K562 (cell line): ENCODE results near the gene TSSK2. TPM values are rescaled to one million over a fixed set of nuclear protein-coding genes. Genes with fewer than 3 reads are reported as not detected.

Source experiments
- CBX8 ChIP-seq: fragments of 200-600 bp; sonication (generic); IDR thresholded peaks from 2 replicates; pipeline ENCODE4 v1.6.1; 2012; ENCODE audit warnings: borderline replicate concordance, mixed run types, low read depth, mild to moderate bottlenecking, moderate library complexity, mixed read lengths, low read length, control low read depth, inconsistent platforms; ENCODE audit not compliant: poor library complexity, severe bottlenecking; ENCODE audit errors: extremely low read depth
- CHCHD3 ChIP-seq: fragments of 250-450 bp; sonication (Bioruptor Pico); IDR thresholded peaks from 2 replicates; pipeline ENCODE4 v2.1.2; 2022; ENCODE audit warnings: mild to moderate bottlenecking
- DPF2 ChIP-seq: fragments of 450-650 bp; IDR thresholded peaks from 2 replicates; pipeline ENCODE4 v1.6.1; 2016
- FOXJ3 ChIP-seq: sonication (generic); formaldehyde crosslinking; IDR thresholded peaks from 2 replicates; pipeline ENCODE4 v1.4.0; 2020; ENCODE audit warnings: mild to moderate bottlenecking, missing genetic modification reagents
- HDAC1 ChIP-seq, 2 experiments: fragments of 450-650 bp; IDR thresholded peaks; 2 replicates each; pipeline ENCODE4 v1.6.1; 2016 to 2017; ENCODE audit warnings: inconsistent platforms in 1 of 2, mild to moderate bottlenecking in 1 of 2, moderate library complexity in 1 of 2
- HDAC2 ChIP-seq: fragments of 450-650 bp; IDR thresholded peaks from 2 replicates; pipeline ENCODE4 v1.6.1; 2016; ENCODE audit warnings: mild to moderate bottlenecking
- KDM2B ChIP-seq: fragments of 250-450 bp; sonication (Bioruptor Pico); IDR thresholded peaks from 2 replicates; pipeline ENCODE4 v1.8.0; 2021; ENCODE audit warnings: mild to moderate bottlenecking, moderate library complexity
- LEF1 ChIP-seq: fragments of 450-650 bp; IDR thresholded peaks from 2 replicates; pipeline ENCODE4 v1.6.1; 2016; ENCODE audit warnings: mild to moderate bottlenecking
- MAX ChIP-seq: sonication (generic); formaldehyde crosslinking; IDR thresholded peaks from 2 replicates; pipeline ENCODE4 v1.9.0; 2022; ENCODE audit warnings: mild to moderate bottlenecking, missing genetic modification reagents
- NEUROD1 ChIP-seq: fragments of 150-350 bp; IDR thresholded peaks from 2 replicates; pipeline ENCODE4 v1.6.1; 2014; ENCODE audit warnings: borderline replicate concordance, low read length, low read depth; ENCODE audit not compliant: partially characterized antibody
- NKRF ChIP-seq: fragments of 450-650 bp; IDR thresholded peaks from 2 replicates; pipeline ENCODE4 v1.6.1; 2016; ENCODE audit warnings: borderline replicate concordance
- PRDM10 ChIP-seq: fragments of 450-650 bp; IDR thresholded peaks from 2 replicates; pipeline ENCODE4 v1.6.1; 2018; ENCODE audit not compliant: partially characterized antibody
- RFX1 ChIP-seq: fragments of 450-650 bp; IDR thresholded peaks from 2 replicates; pipeline ENCODE4 v1.6.1; 2016; ENCODE audit warnings: mild to moderate bottlenecking, moderate library complexity
- SMARCA5 ChIP-seq: fragments of 450-650 bp; IDR thresholded peaks from 2 replicates; pipeline ENCODE4 v1.6.1; 2016
- SREBF1 ChIP-seq: fragments of 150-350 bp; IDR thresholded peaks from 2 replicates; pipeline ENCODE4 v1.6.1; 2014; ENCODE audit warnings: antibody characterized with exemption, low read depth, low read length, borderline replicate concordance
- ZNF518B ChIP-seq: fragments of 250-450 bp; sonication (Bioruptor Pico); IDR thresholded peaks from 2 replicates; pipeline ENCODE4 v1.5.0; 2021; ENCODE audit warnings: mild to moderate bottlenecking, moderate library complexity
- ZNF583 ChIP-seq: fragments of 250-450 bp; sonication (Bioruptor Pico); IDR thresholded peaks from 2 replicates; pipeline ENCODE4 v1.4.0; 2020
- ZNF699 ChIP-seq: fragments of 250-450 bp; sonication (Bioruptor Pico); IDR thresholded peaks from 2 replicates; pipeline ENCODE4 v1.8.0; 2021; ENCODE audit warnings: mild to moderate bottlenecking, moderate library complexity; ENCODE audit not compliant: insufficient replicate concordance
- polyA plus RNA-seq, 8 experiments: library from polyadenylated mRNA; depleted of rRNA in 4 of 8; stranded (reverse) in 5 of 8; unstranded in 3 of 8; fragments of >200 nt; fragmentation: Nextera tagmentation in 2 of 8; fragmentation: Illumina TruSeq in 1 of 8; extraction: Ambion mirVana in 2 of 8; extraction: Trizol in 1 of 8; gene quantifications; 2 replicates each; pipeline versions ENCODE4 v1.2.1 to v1.2.3, GENCODE V29; 2011 to 2014; ENCODE audit warnings: inconsistent platforms in 1 of 8, missing spikeins in 1 of 8
- total RNA-seq, 7 experiments: library from RNA; depleted of rRNA in 6 of 7; stranded (reverse); fragments of >200 nt in 6 of 7; fragmentation: Illumina TruSeq in 2 of 7; extraction: Trizol in 2 of 7; gene quantifications; 2 replicates each; pipeline versions ENCODE4 v1.2.1 to v1.2.3, GENCODE V29; 2011 to 2021; ENCODE audit warnings: low replicate concordance in 1 of 7

The TSSK2 gene
- total and polyA plus RNA-seq, 9 of the 15 experiments (the other 6 are each of a cell fraction or from before 2014, with no cell fraction given) = 0.04 TPM; not detected in 8

- TF ChIP-seq DPF2 = no peak
- no peak for TF ChIP-seq SREBF1
- no peak for TF ChIP-seq FOXJ3 (CRISPR knock-in tag)
- TF ChIP-seq RFX1 = no peak
- no peak for TF ChIP-seq CBX8
- TF ChIP-seq KDM2B = peak; percentile 99
- TF ChIP-seq HDAC2 = no peak
- 0 out of 2 replicates have a peak, but pooled peaks have one; percentile 9 for TF ChIP-seq ZNF583
- no peak for TF ChIP-seq MAX (CRISPR knock-in tag)
- TF ChIP-seq PRDM10 = no peak
- no peak for TF ChIP-seq NKRF
- TF ChIP-seq CHCHD3 = no peak
- no peak for TF ChIP-seq ZNF699 (CRISPR knock-in tag)
- TF ChIP-seq NEUROD1 = peak; percentile 23
- TF ChIP-seq ZNF518B = no peak
- no peak for TF ChIP-seq SMARCA5
- TF ChIP-seq HDAC1 (IDR thresholded peaks at IDR 0.05) = no peak
- TF ChIP-seq LEF1 = no peak
These were observed 38.2 kb downstream of the TSSK2 start (continued) for GRCh38 chr22:19169002-19169946.
